ENCODE measurements around the gene KRTAP5-2.

The KRTAP5-2 gene

DNA sequence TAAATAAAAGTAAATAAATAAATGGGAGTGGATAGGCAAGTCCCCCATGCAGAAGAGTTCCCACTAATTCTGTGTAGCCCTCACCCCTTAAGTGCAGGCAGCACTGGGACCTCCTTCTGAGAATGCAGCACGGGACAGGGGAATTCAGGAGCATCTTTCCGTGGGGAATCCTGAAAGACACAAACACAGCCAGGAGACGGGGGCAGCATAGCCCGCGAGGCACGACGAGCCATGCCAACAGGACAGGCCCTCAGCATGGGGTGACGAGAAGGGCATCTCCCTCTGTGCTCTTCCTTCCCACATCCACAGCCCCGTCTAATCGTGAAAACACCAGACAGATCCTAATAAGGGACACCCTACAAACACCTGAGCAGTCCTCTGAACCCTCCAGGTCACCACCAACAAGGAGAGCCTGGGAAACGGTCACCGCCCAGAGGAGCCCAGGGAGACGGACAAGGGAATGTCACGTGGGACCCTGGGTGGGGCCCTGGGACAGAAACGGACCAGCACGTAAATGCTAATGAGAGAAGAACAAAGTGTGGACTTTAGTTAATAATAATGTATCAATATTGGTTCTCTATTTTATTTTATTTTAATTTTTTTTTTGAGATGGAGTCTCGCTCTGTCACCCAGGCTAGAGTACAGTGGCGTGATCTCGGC is 38.3 kb upstream of the KRTAP5-2 start:
- in situ Hi-C loops (cut with HindIII; ENCODE audit: low pct_unique_long_range_greater_than_20kb, low sequenced_read_pairs): no loop called here
- no peak for DNase-seq (ENCODE audit: low read depth in 1 of 2, low spot score in 1 of 2)
- TF ChIP-seq JUND (IDR thresholded peaks at IDR 0.05; ENCODE audit: low read depth): no peak

DNA sequence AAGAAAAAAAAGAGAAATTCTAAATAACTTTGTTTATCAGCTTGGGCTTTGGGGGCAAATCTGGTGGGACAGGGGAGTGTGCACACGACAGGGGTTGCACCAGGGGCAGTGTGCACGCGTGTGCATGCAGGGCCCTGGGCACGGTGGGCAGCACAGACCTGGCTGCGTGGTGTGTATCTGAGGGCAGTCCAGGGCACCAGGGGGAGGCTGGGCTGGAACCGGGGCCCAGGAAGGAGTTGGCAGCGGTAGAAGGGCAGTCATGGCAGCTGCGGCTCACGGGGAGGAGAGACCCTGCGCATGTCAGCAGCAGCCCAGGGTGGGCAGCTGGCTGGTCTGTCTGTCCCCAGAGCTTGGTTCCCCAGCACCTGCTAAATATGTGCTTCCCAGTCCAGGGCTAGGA is 35.8 kb upstream of the KRTAP5-2 start:
- DNase-seq (ENCODE audit: low read depth in 1 of 2, low spot score in 1 of 2): no peak
- no peak for TF ChIP-seq JUND (IDR thresholded peaks at IDR 0.05; ENCODE audit: low read depth)
- in situ Hi-C loops (cut with HindIII; ENCODE audit: low pct_unique_long_range_greater_than_20kb, low sequenced_read_pairs): no loop called here

DNA sequence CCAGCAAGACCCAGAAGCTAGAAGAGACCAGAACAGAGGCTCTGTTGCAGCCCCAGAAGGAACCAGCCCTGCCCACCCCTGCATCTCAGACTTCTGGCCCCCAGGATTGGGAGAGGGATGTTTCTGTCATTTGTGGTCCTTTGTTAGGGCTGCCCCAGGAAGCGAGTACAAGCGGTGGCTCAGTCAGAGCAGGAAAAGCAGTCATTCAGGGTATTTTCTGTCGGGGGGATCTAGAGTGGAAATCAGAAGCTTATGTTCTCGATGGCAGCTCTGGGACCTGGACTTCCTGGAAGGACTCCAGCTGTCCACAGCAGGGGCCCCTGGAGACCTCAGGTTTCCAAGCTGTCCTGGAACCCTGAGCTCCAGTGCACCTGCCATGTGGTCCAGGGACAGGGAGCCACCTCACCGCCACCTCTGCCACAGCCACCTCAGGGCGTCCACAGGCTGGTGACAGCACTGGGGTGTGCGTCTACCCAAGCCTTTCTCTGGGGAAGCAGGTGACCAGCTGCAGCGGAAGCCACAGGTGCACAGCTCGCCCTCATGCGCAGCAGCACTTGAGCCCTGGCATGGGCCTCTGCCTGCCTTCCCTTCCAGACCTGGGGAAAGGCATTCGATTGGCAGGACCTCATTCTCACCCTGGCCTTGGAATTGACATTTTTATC is 34.1 kb upstream of the KRTAP5-2 start:
- DNase-seq (ENCODE audit: low read depth in 1 of 2, low spot score in 1 of 2): no peak
- TF ChIP-seq JUND (IDR thresholded peaks at IDR 0.05; ENCODE audit: low read depth): no peak
- in situ Hi-C loops (cut with HindIII; ENCODE audit: low pct_unique_long_range_greater_than_20kb, low sequenced_read_pairs): no loop called here

DNA sequence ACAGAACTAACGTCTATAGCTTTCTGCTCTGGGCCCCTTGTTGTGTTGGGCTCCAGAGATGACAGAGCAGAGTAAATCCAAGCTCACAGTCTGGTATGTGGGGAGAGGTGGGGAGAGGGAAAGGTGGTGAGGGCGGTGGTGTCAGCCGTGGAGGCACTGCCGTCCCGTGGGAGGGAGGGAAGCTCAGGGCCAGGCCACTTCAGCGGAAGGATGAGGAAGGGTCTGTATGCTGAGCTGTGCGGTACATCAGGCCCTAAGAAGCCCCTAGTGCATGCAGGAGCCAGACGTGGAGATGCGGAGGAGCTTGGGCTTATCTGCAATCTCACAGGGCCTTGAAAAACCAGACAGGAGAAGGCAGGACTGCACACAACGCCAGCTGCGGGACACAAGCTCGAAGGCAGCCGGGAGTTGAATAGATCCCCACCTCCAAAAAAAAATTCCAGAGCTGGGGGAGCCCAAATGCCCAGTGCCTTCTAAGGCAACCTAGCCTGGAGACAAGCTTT is 33.0 kb upstream of the KRTAP5-2 start:
- in situ Hi-C loops (cut with HindIII; ENCODE audit: low pct_unique_long_range_greater_than_20kb, low sequenced_read_pairs): no loop called here
- DNase-seq (ENCODE audit: low read depth in 1 of 2, low spot score in 1 of 2): no peak
- TF ChIP-seq JUND (IDR thresholded peaks at IDR 0.05; ENCODE audit: low read depth): no peak

DNA sequence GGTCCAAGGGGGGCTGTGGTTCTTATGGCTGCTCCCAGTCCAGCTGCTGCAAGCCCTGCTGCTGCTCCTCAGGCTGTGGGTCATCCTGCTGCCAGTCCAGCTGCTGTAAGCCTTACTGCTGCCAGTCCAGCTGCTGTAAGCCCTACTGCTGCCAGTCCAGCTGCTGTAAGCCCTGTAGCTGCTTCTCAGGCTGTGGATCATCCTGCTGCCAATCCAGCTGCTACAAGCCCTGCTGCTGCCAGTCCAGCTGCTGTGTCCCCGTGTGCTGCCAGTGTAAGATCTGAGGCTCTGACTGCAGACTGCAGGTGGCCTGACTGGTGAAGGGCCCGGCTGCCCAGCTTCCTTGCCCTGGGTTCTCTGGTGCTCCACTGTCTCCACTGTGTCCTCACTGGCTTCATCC is 32.2 kb upstream of the KRTAP5-2 start:
- no peak for TF ChIP-seq JUND (IDR thresholded peaks at IDR 0.05; ENCODE audit: low read depth)
- DNase-seq (ENCODE audit: low read depth in 1 of 2, low spot score in 1 of 2): no peak
- in situ Hi-C loops (cut with HindIII; ENCODE audit: low pct_unique_long_range_greater_than_20kb, low sequenced_read_pairs): no loop called here

DNA sequence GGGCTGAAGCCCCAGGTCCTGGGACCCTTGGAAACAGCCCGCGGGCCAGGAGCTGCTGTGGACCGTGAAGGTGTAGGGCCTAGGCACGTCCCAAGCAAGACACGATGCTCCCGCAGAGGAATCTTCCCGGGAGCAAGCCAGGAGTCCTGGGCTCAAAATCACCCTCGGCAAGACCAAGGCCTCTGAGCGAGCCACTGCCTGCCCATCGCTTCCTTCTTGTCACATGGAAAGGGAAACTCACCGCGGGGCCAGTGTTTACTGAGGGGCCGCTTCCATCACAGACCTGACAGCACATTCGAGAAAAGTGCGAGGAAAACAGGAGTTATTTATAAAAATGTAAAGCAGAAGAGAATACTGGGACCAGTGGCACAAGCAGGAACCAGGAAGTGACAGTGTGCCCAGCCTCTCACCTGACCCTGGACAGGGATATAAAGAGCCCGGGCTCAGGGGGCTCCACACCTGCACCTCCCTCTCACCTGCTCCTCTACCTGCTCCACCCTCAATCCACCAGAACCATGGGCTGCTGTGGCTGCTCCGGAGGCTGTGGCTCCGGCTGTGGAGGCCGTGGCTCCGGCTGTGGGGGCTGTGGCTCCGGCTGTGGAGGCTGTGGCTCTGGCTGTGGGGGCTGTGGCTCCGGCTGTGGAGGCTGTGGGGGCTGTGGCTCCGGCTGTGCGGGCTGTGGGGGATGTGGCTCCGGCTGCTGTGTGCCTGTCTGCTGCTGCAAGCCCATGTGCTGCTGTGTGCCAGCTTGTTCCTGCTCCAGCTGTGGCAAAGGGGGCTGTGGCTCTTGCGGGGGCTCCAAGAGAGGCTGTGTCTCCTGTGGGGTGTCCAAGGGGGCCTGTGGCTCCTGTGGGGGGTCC is 31.5 kb upstream of the KRTAP5-2 start, which contains the start of gene KRTAP5-5:
TSS of gene KRTAP5-5 (plus strand) at position 450 of the 860 bp plus-strand sequence. CDS start at position 516, 66 bp downstream.
- TF ChIP-seq JUND (IDR thresholded peaks at IDR 0.05; ENCODE audit: low read depth): no peak
- in situ Hi-C loops (cut with HindIII; ENCODE audit: low pct_unique_long_range_greater_than_20kb, low sequenced_read_pairs): no loop called here
- DNase-seq (ENCODE audit: low read depth in 1 of 2, low spot score in 1 of 2): no peak

DNA sequence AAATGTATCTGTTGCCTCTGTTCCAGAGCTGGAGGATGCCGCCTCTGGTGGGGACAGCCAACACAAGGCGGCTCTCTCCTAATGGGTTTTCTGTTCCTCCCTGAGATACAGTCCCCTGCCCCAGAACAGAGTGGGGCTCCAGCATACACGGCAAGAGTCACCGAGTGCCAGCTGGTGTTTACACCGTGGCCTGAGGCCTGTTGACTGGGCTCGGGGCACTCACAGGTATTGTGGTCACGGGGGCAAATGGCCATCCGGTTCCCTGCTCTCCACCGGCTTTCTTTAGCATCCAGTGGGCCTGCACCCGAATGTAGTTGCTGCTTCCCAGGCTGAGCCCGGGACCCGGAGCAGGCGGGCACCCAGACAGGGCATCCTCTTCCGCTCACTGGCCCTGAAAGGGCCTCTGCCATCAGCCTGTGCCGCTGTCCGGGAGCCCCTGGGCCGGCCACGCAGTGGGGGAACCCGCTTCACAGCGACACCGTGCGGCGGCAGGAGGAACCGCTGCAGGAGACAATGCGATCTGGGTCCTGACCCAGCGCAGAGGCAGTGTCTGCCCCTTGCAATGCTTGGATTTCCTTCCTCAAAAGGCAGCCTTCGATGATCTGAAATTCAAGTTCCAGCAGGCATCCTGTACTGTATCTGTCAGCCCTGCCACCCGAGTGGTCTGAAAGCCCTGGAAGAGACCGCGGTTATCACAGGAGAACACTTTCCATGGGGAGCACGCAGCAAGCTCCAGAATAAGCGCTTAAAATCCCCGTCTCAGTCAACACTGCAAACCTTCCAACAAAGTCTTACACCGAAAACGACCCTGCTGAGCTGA is 30.6 kb upstream of the KRTAP5-2 start:
- in situ Hi-C loops (cut with HindIII; ENCODE audit: low pct_unique_long_range_greater_than_20kb, low sequenced_read_pairs): no loop called here
- no peak for TF ChIP-seq JUND (IDR thresholded peaks at IDR 0.05; ENCODE audit: low read depth)
- peak; percentile 37 to 76 for DNase-seq (ENCODE audit: low read depth in 1 of 2, low spot score in 1 of 2)

DNA sequence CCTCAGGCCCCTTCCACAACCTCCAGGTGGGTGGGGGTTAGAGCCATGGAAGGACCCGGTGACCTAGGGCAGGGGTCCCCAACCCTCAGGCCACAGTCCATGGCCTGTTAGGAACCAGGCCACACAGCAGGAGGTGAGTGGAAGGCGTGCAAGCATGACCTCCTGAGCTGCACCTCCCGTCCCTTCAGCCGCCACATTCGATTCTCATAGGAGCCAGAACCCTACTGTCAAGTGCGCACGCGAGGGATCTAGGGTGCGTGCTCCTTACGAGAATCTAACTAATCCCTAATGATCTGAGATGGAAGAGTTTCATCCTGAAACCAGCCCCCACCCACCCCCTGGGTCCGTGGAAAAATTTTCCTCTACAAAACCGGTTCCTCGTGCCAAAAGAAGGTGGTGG is 27.4 kb upstream of the KRTAP5-2 start:
- no peak for DNase-seq (ENCODE audit: low read depth in 1 of 2, low spot score in 1 of 2)
- no peak for TF ChIP-seq JUND (IDR thresholded peaks at IDR 0.05; ENCODE audit: low read depth)
- in situ Hi-C loops (cut with HindIII; ENCODE audit: low pct_unique_long_range_greater_than_20kb, low sequenced_read_pairs): no loop called here

DNA sequence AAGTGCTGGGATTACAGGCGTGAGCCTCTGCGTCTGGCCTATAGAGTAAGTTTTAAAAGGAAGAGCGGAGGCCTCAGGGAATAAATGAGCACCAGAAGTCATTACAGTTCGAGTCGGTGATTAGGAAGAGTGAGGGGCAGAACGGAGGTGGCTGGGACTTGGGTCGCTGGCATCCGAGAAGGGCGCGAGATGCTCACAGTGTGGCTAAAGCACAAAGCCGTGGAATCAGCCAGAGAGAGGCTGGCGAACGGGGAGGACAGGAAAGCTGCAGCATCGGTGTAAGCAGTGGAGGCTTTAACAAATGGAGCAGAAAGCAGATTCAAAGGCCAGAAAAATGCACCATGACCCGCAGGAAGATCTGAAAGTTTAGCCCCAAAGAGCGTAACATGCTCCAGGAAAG is 26.5 kb upstream of the KRTAP5-2 start:
- in situ Hi-C loops (cut with HindIII; ENCODE audit: low pct_unique_long_range_greater_than_20kb, low sequenced_read_pairs): no loop called here
- DNase-seq (ENCODE audit: low read depth in 1 of 2, low spot score in 1 of 2): no peak
- TF ChIP-seq JUND (IDR thresholded peaks at IDR 0.05; ENCODE audit: low read depth): no peak

DNA sequence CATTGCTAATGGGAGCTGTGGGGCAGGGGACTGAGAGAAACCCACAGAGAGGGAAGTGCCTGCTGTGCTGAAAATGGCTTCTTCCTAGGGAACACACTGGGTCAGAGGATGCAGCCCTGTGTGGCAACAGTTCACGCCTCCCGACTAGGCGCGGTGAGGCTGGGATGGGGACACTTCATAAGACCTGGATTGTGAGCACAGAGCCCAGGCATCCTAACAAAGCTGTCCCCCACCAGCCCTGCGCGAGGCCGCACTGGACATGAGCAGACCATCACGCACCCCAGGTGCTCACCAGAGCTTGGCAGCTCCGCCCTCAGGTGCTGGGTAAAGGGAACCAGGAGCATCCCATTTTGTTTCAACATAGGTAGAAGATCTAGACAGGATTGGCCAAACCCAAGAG is 25.6 kb upstream of the KRTAP5-2 start:
- no peak for TF ChIP-seq JUND (IDR thresholded peaks at IDR 0.05; ENCODE audit: low read depth)
- DNase-seq (ENCODE audit: low read depth in 1 of 2, low spot score in 1 of 2): no peak
- in situ Hi-C loops (cut with HindIII; ENCODE audit: low pct_unique_long_range_greater_than_20kb, low sequenced_read_pairs): no loop called here

DNA sequence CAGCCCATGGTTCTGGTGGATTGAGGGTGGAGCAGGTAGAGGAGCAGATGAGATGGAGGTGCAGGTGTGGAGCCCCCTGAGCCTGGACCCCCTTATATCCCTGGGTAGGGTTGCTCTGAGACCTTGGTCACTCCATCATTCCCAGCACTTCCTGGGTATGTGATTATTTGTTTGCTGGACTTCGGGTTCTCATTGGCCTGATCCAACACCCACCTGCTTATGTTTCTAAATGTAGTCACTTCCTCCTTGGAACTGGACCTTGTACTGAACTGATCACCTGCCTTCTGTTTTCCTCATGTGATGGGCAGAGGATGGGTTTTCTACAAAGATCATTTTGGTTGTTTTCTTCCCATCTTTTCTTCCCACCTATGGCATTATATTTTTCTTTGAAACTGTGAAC is 24.0 kb upstream of the KRTAP5-2 start, which contains the start of gene KRTAP5-4:
TSS of gene KRTAP5-4 (minus strand) at position 53 of the 400 bp plus-strand sequence. CDS start at position 8, 45 bp downstream.
- TF ChIP-seq JUND (IDR thresholded peaks at IDR 0.05; ENCODE audit: low read depth): no peak
- DNase-seq (ENCODE audit: low read depth in 1 of 2, low spot score in 1 of 2): no peak
- in situ Hi-C loops (cut with HindIII; ENCODE audit: low pct_unique_long_range_greater_than_20kb, low sequenced_read_pairs): no loop called here

DNA sequence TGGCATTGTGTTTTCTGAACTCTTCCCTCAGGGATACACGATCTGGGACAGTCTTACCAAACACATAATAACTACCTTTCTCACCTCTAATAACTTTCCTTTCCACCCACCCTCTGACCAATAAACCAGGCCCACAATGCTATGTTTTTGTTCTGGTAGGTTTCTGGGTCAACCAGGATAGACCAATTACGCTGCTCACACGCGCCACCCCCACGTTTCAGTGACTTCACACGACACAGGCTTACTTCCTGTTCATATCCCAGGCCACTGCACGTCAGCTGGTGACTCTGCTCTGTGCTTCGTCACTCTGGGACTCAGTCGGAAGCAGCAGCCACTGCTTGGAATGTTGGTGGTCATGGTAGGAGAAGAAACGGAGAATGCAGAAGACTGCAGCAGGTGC is 21.4 kb upstream of the KRTAP5-2 start:
- in situ Hi-C loops (cut with HindIII; ENCODE audit: low pct_unique_long_range_greater_than_20kb, low sequenced_read_pairs): no loop called here
- TF ChIP-seq JUND (IDR thresholded peaks at IDR 0.05; ENCODE audit: low read depth): no peak
- no peak for DNase-seq (ENCODE audit: low read depth in 1 of 2, low spot score in 1 of 2)

Measured in T47D (cell line).